Neural progenitor cell (in vitro differentiated cells): Measurements from ENCODE around the gene RPS6KA2. TPM values are rescaled to one million over a fixed set of nuclear protein-coding genes. Genes with fewer than 3 reads are reported as not detected.
A peak's percentile ranks its signal among the peaks of the same experiment; 100 is the strongest.

ENCODE experiments used
- DNase-seq: peaks from one replicate; pipeline ENCODE4 v3.0.0-alpha.2; 2016; ENCODE audit warnings: low spot score
- H2AFZ ChIP-seq: fragments of 200-600 bp; sonication (generic); replicated peaks from 2 replicates; pipeline ENCODE4 v1.6.1; 2016; ENCODE audit warnings: antibody characterized with exemption
- H3F3A ChIP-seq: fragments of 200-600 bp; sonication (generic); 2 replicates; pipeline ENCODE4 v1.6.1; 2016; ENCODE audit warnings: antibody characterized with exemption, low read depth
- H3K27ac ChIP-seq: fragments of 200-600 bp; sonication (generic); 2 replicates; pipeline ENCODE4 v1.5.1; 2016; ENCODE audit warnings: mild to moderate bottlenecking
- H3K27me3 ChIP-seq: fragments of 200-600 bp; sonication (generic); 2 replicates; pipeline ENCODE4 v1.6.1; 2016; ENCODE audit warnings: mild to moderate bottlenecking, moderate library complexity
- H3K36me3 ChIP-seq: fragments of 200-600 bp; sonication (generic); 2 replicates; pipeline ENCODE4 v1.5.1; 2016
- H3K4me1 ChIP-seq: fragments of 200-600 bp; sonication (generic); 2 replicates; pipeline ENCODE4 v1.6.1; 2016; ENCODE audit warnings: mixed run types
- H3K4me2 ChIP-seq: fragments of 200-600 bp; sonication (generic); 2 replicates; pipeline ENCODE4 v1.6.1; 2016
- H3K4me3 ChIP-seq: fragments of 200-600 bp; sonication (generic); 2 replicates; pipeline ENCODE4 v1.5.1; 2016
- H3K79me2 ChIP-seq: fragments of 200-600 bp; sonication (generic); 2 replicates; pipeline ENCODE4 v1.6.1; 2016; ENCODE audit warnings: low read depth
- H3K9ac ChIP-seq: fragments of 200-600 bp; sonication (generic); 2 replicates; pipeline ENCODE4 v1.6.1; 2016
- H3K9me3 ChIP-seq: fragments of 200-600 bp; sonication (generic); 2 replicates; pipeline ENCODE4 v1.5.1; 2016; ENCODE audit warnings: low read depth
- H4K20me1 ChIP-seq: fragments of 200-600 bp; sonication (generic); 2 replicates; pipeline ENCODE4 v1.6.1; 2016; ENCODE audit warnings: low read depth
- H3K27ac Mint-ChIP-seq: 3 replicates; pipeline ENCODE4 v1.8.0; 2021; ENCODE audit warnings: mixed read lengths
- H3K27me3 Mint-ChIP-seq: 2 replicates; pipeline ENCODE4 v1.8.0; 2022; ENCODE audit warnings: low read depth, mild to moderate bottlenecking, inconsistent platforms, moderate library complexity, mixed read lengths; ENCODE audit not compliant: insufficient read depth
- H3K36me3 Mint-ChIP-seq: 3 replicates; pipeline ENCODE4 v1.8.0; 2021; ENCODE audit warnings: mixed read lengths
- H3K4me1 Mint-ChIP-seq: 3 replicates; pipeline ENCODE4 v1.8.0; 2021; ENCODE audit warnings: mixed read lengths
- H3K4me3 Mint-ChIP-seq: 3 replicates; pipeline ENCODE4 v1.8.0; 2021; ENCODE audit warnings: mild to moderate bottlenecking, moderate library complexity, mixed read lengths
- H3K9me3 Mint-ChIP-seq: 3 replicates; pipeline ENCODE4 v1.8.0; 2020; ENCODE audit warnings: mixed read lengths
- CTCF ChIP-seq: fragments of 200-600 bp; sonication (generic); IDR thresholded peaks from 2 replicates; pipeline ENCODE4 v1.5.1; 2017; ENCODE audit warnings: antibody characterized with exemption, mild to moderate bottlenecking
- EZH2 ChIP-seq: fragments of 200-600 bp; sonication (generic); IDR thresholded peaks from 2 replicates; pipeline ENCODE4 v1.6.1; 2017; ENCODE audit warnings: antibody characterized with exemption, mild to moderate bottlenecking, moderate library complexity
- EZH2phosphoT487 ChIP-seq: fragments of 200-600 bp; sonication (generic); IDR thresholded peaks from 2 replicates; pipeline ENCODE4 v1.6.1; 2017; ENCODE audit warnings: antibody characterized with exemption
- total RNA-seq: library from RNA; depleted of rRNA; stranded (reverse); fragments of >200 nt; gene quantifications from 2 replicates; pipeline ENCODE4 v1.2.3, GENCODE V29; 2015; ENCODE audit warnings: low replicate concordance

Gene RPS6KA2
- total RNA-seq, 1 donor from 2014 or later = 8.2 TPM

- TF ChIP-seq CTCF (no peak), EZH2 (no peak), EZH2phosphoT487 (no peak)
- H3K27ac Mint-ChIP-seq = no peak overlapping the region
- no peak overlapping the region for H3K4me2 ChIP-seq
- H2AFZ ChIP-seq = no peak overlapping the region
- H3K9me3 Mint-ChIP-seq = no peaks in the 10 kb centered on the region
- H3K4me1 ChIP-seq = peaks cover 16% of the 10 kb centered on the region
- no peak overlapping the region for H3K27ac ChIP-seq
- H3K79me2 ChIP-seq = no peaks in the 10 kb centered on the region
- DNase-seq = no peak
- no peaks in the 10 kb centered on the region for H4K20me1 ChIP-seq
- H3K9me3 ChIP-seq = no peaks in the 10 kb centered on the region
- H3K4me1 Mint-ChIP-seq = peaks cover 18% of the 10 kb centered on the region
- H3K27me3 Mint-ChIP-seq = peaks cover 2% of the 10 kb centered on the region
- H3K4me3 ChIP-seq = no peak overlapping the region
- no peak overlapping the region for H3K4me3 Mint-ChIP-seq
- H3K36me3 Mint-ChIP-seq = peaks cover 3% of the 10 kb centered on the region
- no peak overlapping the region for H3K9ac ChIP-seq
- no peaks in the 10 kb centered on the region for H3K36me3 ChIP-seq
- no peaks in the 10 kb centered on the region for H3K27me3 ChIP-seq
- no peaks in the 10 kb centered on the region for H3F3A ChIP-seq
Observed at GRCh38 chr6:166369782-166370181, 257.3 kb downstream of the RPS6KA2 start.

GRCh38 chr6:166366921-166367320, 260.1 kb downstream of the RPS6KA2 start:
- no peak overlapping the region for H3K27ac Mint-ChIP-seq

DNA sequence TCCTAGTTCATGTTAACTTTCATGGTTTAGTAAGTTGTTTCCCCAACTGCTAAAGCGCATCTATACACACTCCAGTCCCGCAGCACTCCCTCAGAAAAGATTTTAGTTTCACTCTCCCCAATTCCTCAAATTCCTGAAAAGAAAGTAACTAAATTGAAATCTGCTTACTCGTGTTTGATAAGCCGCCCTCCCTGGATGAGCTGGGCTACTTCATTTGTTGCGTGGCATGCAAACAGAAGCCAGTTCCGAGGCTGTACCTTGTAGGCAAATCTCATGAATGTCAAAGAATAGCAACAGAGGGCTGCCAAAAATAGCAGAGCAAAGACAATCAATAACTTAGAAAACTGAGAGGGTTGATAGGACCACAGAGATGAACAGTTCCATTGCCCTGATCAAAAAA, 261.2 kb downstream of the RPS6KA2 start:
- no peak for TF ChIP-seq EZH2
- TF ChIP-seq EZH2phosphoT487 = no peak
- TF ChIP-seq CTCF = no peak
- Histone ChIP-seq H3K27ac (no peak overlapping the region), H4K20me1 (no peaks in the 10 kb centered on the region), H3K4me1 (peaks cover 16% of the 10 kb centered on the region), H3K4me2 (peak overlapping the region; percentile 51), H3K9ac (no peak overlapping the region), H2AFZ (peak overlapping the region; percentile 64), H3K36me3 (no peaks in the 10 kb centered on the region), H3K4me3 (no peak overlapping the region), H3K27me3 (no peaks in the 10 kb centered on the region), H3F3A (no peaks in the 10 kb centered on the region), H3K79me2 (no peaks in the 10 kb centered on the region), H3K9me3 (no peaks in the 10 kb centered on the region)
- H3K36me3 Mint-ChIP-seq = peaks cover 9% of the 10 kb centered on the region
- H3K27me3 Mint-ChIP-seq = peaks cover 2% of the 10 kb centered on the region
- no peaks in the 10 kb centered on the region for H3K9me3 Mint-ChIP-seq
- H3K4me1 Mint-ChIP-seq = peaks cover 28% of the 10 kb centered on the region
- peak overlapping the region; percentile 94 for H3K27ac Mint-ChIP-seq
- peak; percentile 35 for DNase-seq
- peak overlapping the region; percentile 42 for H3K4me3 Mint-ChIP-seq

More at GRCh38 chr6:166366921-166367320, 260.1 kb downstream of the RPS6KA2 start:
- H3K27ac ChIP-seq = no peak overlapping the region
- H3K9me3 Mint-ChIP-seq = no peaks in the 10 kb centered on the region
- H3K4me2 ChIP-seq = no peak overlapping the region
- H2AFZ ChIP-seq = peak overlapping the region; percentile 20
- no peak for DNase-seq
- peaks cover 16% of the 10 kb centered on the region for H3K4me1 ChIP-seq
- H3K79me2 ChIP-seq = no peaks in the 10 kb centered on the region
- no peaks in the 10 kb centered on the region for H4K20me1 ChIP-seq
- H3K36me3 ChIP-seq = no peaks in the 10 kb centered on the region
- no peaks in the 10 kb centered on the region for H3K27me3 ChIP-seq
- H3K36me3 Mint-ChIP-seq = peaks cover 9% of the 10 kb centered on the region
- no peaks in the 10 kb centered on the region for H3F3A ChIP-seq
- H3K9ac ChIP-seq = no peak overlapping the region
- no peak overlapping the region for H3K4me3 Mint-ChIP-seq
- H3K4me3 ChIP-seq = no peak overlapping the region
- peaks cover 27% of the 10 kb centered on the region for H3K4me1 Mint-ChIP-seq
- H3K9me3 ChIP-seq = no peaks in the 10 kb centered on the region
- TF ChIP-seq CTCF (no peak), EZH2 (no peak), EZH2phosphoT487 (no peak)
- H3K27me3 Mint-ChIP-seq = peaks cover 2% of the 10 kb centered on the region
